ENCODE measurements around the gene ZNF566. TPM values are rescaled to one million over a fixed set of nuclear protein-coding genes. Genes with fewer than 3 reads are reported as not detected.

ZNF566 gene
- polyA plus RNA-seq, 1 of the 3 experiments (the other 2 are of a cell fraction), result 1.7 TPM

DNA sequence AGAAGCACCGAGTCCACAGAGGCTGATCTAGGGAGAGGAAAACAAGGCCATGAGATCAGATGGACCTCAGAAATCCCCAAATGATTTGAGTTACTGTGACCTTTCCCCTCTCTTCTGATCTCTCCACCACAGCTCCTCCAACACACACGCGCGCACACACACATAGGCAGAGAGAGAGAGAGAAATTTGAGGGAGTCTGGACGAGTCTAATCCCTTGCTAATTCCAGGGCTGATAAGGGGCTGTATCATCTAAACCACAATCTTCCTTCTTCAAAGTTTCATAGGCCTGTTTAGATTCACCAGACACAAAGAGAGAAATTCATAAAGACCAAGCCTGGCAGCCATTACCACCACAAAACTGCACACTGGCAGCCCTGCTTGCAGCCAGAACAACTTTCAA lies 79.5 kb downstream of the ZNF566 start:
- Histone ChIP-seq H2AFZ (ENCODE audit: low read depth) (no peak overlapping the region), H3F3A (replicated peaks; ENCODE audit: insufficient read depth) (peaks cover 3% of the 10 kb centered on the region), H3K4me1 (ENCODE audit: control insufficient read depth in 1 of 2, insufficient read depth in 2 of 2, low read depth in 1 of 2, low read length in 1 of 2) (no peaks in the 10 kb centered on the region), H3K27me3 (ENCODE audit: insufficient read depth) (no peaks in the 10 kb centered on the region), H3K79me2 (ENCODE audit: insufficient read depth) (peaks cover 48% of the 10 kb centered on the region), H3K9me2 (no peaks in the 10 kb centered on the region), H3K27ac (ENCODE audit: low read depth in 2 of 2, low read length in 1 of 2) (no peak overlapping the region), H4K20me1 (ENCODE audit: insufficient read depth) (no peaks in the 10 kb centered on the region), H3K9me3 (peaks cover 8% of the 10 kb centered on the region; the same call in 1 of the 2 replicates), H3K36me3 (replicated peaks in 1 of 2; ENCODE audit: control insufficient read depth in 1 of 2, insufficient read depth in 2 of 2, low read length in 1 of 2) (peaks cover 44 to 56% of the 10 kb centered on the region in 2 experiments), H3K4me2 (no peak overlapping the region), H3K4me3 (ENCODE audit: low read depth in 2 of 2, low read length in 1 of 2) (no peak overlapping the region), H3K9ac (no peak overlapping the region)
- ChIA-PET CTCF (no interaction called here), POLR2A (no interaction called here)
- 91% methylated on average over 5 of the region's 5 CpGs for WGBS (ENCODE audit: low lambda C conversion rate)
- TF ChIP-seq FOXM1 (IDR thresholded peaks at IDR 0.05; ENCODE audit: low read depth) (no peak), USF2 (IDR thresholded peaks at IDR 0.05; ENCODE audit: borderline replicate concordance, low read depth, low read length) (no peak), NFIC (IDR thresholded peaks at IDR 0.05; ENCODE audit: borderline replicate concordance) (no peak), GABPA (IDR thresholded peaks at IDR 0.05; ENCODE audit: low read depth) (no peak)
- TF ChIP-seq, protein P1, sequence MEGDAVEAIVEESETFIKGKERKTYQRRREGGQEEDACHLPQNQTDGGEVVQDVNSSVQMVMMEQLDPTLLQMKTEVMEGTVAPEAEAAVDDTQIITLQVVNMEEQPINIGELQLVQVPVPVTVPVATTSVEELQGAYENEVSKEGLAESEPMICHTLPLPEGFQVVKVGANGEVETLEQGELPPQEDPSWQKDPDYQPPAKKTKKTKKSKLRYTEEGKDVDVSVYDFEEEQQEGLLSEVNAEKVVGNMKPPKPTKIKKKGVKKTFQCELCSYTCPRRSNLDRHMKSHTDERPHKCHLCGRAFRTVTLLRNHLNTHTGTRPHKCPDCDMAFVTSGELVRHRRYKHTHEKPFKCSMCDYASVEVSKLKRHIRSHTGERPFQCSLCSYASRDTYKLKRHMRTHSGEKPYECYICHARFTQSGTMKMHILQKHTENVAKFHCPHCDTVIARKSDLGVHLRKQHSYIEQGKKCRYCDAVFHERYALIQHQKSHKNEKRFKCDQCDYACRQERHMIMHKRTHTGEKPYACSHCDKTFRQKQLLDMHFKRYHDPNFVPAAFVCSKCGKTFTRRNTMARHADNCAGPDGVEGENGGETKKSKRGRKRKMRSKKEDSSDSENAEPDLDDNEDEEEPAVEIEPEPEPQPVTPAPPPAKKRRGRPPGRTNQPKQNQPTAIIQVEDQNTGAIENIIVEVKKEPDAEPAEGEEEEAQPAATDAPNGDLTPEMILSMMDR (IDR thresholded peaks at IDR 0.05), result no peak
- no peak for DNase-seq

GRCh38 chr19:36408101-36408500 lies 81.3 kb downstream of the ZNF566 start:
- peaks cover 33% of the 10 kb centered on the region for H3K79me2 ChIP-seq (ENCODE audit: insufficient read depth)
- WGBS (ENCODE audit: low lambda C conversion rate), result 84% methylated on average over 3 of the region's 3 CpGs
- TF ChIP-seq GABPA (IDR thresholded peaks at IDR 0.05; ENCODE audit: low read depth) (no peak), IRF3 (IDR thresholded peaks at IDR 0.05; ENCODE audit: low read depth, low read length) (no peak), CHD2 (IDR thresholded peaks at IDR 0.05; ENCODE audit: low read length, partially characterized antibody) (no peak), RAD21 (IDR thresholded peaks at IDR 0.05; ENCODE audit: low read length) (no peak), ELF1 (IDR thresholded peaks at IDR 0.05) (no peak), PBX3 (IDR thresholded peaks at IDR 0.05) (no peak), EP300 (IDR thresholded peaks at IDR 0.05; ENCODE audit: borderline replicate concordance in 1 of 2, low read depth in 1 of 2, low read length in 1 of 2) (no peak), MAX (IDR thresholded peaks at IDR 0.05; ENCODE audit: low read depth) (no peak)
- no peaks in the 10 kb centered on the region for H3K9me2 ChIP-seq
- no peak for DNase-seq
- no peaks in the 10 kb centered on the region for H3K4me1 ChIP-seq (ENCODE audit: control insufficient read depth in 1 of 2, insufficient read depth in 2 of 2, low read depth in 1 of 2, low read length in 1 of 2)
- H3K4me2 ChIP-seq, result no peak overlapping the region
- no peak overlapping the region for H3K9ac ChIP-seq
- H4K20me1 ChIP-seq (ENCODE audit: insufficient read depth), result no peaks in the 10 kb centered on the region
- POLR2A ChIA-PET, result no interaction called here
- H3K27ac ChIP-seq (ENCODE audit: low read depth in 2 of 2, low read length in 1 of 2), result no peak overlapping the region
- H3K4me3 ChIP-seq (ENCODE audit: low read depth in 2 of 2, low read length in 1 of 2), result no peak overlapping the region
- H3K36me3 ChIP-seq (replicated peaks in 1 of 2; ENCODE audit: control insufficient read depth in 1 of 2, insufficient read depth in 2 of 2, low read length in 1 of 2), result peaks cover 56 to 63% of the 10 kb centered on the region in 2 experiments
- peaks cover 8% of the 10 kb centered on the region; the same call in 1 of the 2 replicates for H3K9me3 ChIP-seq
- H2AFZ ChIP-seq (ENCODE audit: low read depth), result no peak overlapping the region
- no peaks in the 10 kb centered on the region for H3K27me3 ChIP-seq (ENCODE audit: insufficient read depth)
- CTCF ChIA-PET, result no interaction called here
- peaks cover 3% of the 10 kb centered on the region for H3F3A ChIP-seq (replicated peaks; ENCODE audit: insufficient read depth)
